ENCODE measurements around the gene SYVN1.

SYVN1 gene

DNA sequence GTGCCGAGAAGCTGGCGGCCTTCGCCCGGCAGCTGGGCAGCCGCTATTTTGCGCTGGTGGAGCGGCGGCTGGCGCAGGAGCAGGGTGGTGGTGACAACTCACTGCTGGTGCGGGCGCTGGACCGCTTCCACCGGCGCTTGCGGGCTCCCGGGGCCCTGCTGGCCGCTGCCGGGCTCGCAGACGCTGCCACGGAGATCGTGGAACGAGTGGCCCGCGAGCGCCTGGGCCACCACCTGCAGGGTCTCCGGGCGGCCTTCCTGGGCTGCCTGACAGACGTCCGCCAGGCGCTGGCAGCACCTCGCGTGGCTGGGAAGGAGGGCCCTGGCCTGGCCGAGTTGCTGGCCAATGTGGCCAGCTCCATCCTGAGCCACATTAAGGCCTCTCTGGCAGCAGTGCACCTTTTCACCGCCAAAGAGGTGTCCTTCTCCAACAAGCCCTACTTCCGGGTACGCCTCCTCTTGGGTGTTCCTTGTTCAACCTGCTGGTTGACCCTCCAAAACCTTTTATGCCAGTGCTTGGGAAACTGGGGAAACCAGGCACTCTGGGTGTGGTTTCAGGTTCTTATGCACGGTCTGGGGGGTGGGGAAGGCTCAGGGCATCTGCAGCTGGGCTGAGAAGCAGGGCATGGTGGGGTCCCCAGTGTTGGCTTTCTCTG, 25.7 kb downstream of the SYVN1 start:
- FAIRE-seq, result no peak
- no peak for DNase-seq (ENCODE audit: insufficient read length, low spot score)
- TF ChIP-seq, protein P1, sequence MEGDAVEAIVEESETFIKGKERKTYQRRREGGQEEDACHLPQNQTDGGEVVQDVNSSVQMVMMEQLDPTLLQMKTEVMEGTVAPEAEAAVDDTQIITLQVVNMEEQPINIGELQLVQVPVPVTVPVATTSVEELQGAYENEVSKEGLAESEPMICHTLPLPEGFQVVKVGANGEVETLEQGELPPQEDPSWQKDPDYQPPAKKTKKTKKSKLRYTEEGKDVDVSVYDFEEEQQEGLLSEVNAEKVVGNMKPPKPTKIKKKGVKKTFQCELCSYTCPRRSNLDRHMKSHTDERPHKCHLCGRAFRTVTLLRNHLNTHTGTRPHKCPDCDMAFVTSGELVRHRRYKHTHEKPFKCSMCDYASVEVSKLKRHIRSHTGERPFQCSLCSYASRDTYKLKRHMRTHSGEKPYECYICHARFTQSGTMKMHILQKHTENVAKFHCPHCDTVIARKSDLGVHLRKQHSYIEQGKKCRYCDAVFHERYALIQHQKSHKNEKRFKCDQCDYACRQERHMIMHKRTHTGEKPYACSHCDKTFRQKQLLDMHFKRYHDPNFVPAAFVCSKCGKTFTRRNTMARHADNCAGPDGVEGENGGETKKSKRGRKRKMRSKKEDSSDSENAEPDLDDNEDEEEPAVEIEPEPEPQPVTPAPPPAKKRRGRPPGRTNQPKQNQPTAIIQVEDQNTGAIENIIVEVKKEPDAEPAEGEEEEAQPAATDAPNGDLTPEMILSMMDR (IDR thresholded peaks at IDR 0.05; ENCODE audit: insufficient read depth, missing control alignments), result no peak

DNA sequence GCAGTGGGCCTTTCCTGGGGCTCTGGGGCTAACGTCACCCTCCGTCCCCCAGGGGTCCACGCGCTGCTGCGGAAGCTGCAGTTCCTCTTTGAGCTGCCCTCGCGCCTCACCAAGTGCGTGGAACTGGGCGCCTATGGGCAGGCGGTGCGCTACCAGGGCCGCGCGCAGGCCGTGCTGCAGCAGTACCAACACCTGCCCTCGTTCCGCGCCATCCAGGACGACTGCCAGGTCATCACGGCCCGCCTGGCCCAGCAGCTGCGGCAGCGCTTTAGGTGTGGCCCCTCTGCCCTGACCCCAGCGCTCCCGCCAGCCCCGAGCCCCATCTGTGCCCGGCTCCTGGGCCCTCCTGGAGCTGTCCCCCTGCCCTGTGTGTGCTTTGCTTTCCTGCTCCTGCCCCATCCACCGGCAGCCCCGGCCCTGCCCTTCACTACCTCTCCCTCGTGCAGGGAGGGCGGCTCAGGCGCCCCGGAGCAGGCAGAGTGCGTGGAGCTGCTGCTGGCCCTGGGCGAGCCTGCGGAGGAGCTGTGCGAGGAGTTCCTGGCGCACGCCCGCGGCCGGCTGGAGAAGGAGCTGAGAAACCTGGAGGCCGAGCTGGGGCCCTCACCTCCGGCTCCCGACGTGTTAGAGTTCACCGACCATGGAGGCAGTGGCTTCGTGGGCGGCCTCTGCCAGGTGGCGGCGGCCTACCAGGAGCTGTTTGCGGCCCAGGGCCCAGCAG, 26.4 kb downstream of the SYVN1 start:
- no peak for DNase-seq (ENCODE audit: insufficient read length, low spot score)
- TF ChIP-seq, protein P1 (IDR thresholded peaks at IDR 0.05; ENCODE audit: insufficient read depth, missing control alignments), result no peak
- no peak for FAIRE-seq

DNA sequence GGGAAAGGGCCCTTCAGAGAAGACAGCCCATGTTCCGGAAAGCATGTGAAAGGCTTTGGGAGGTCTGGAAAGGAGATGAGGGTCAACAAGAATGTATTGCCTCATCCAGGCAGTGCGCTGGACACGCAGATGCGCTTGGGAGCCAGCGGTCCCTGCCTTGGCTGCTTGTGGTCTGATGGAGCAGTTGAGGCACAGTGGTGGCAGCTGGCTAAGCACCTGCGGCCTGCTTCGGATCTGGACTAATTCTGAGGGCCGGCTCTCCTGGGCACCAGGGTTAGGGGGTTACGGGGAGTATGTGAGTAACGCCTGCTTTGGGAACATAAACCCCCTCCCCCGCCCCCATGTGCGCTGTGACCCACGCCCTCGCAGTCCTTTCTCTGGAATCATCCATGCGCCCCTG, 27.2 kb downstream of the SYVN1 start:
- TF ChIP-seq, protein P1 (IDR thresholded peaks at IDR 0.05; ENCODE audit: insufficient read depth, missing control alignments), result no peak
- no peak for FAIRE-seq
- no peak for DNase-seq (ENCODE audit: insufficient read length, low spot score)

DNA sequence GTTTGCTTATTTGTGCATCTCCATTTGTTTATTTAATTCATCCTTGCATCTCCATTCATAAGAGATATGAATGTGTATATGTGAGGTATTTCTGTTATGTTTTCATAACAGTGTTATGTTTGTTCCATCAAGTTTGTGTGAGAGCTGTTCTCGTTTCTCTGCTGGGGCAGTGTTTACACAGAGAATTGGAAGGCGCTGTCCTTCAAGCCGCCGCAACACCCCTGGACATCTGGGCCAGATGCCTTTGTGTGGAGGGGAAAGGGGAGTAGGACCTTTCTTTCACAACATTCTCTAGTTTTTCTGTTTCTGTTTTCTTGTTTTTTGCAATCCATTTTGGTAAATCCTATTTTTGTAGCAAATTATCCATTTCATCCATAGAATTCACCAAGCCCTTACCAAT, 29.7 kb downstream of the SYVN1 start:
- TF ChIP-seq, protein P1 (IDR thresholded peaks at IDR 0.05; ENCODE audit: insufficient read depth, missing control alignments), result no peak
- FAIRE-seq (no peak), DNase-seq (ENCODE audit: insufficient read length, low spot score) (no peak)

DNA sequence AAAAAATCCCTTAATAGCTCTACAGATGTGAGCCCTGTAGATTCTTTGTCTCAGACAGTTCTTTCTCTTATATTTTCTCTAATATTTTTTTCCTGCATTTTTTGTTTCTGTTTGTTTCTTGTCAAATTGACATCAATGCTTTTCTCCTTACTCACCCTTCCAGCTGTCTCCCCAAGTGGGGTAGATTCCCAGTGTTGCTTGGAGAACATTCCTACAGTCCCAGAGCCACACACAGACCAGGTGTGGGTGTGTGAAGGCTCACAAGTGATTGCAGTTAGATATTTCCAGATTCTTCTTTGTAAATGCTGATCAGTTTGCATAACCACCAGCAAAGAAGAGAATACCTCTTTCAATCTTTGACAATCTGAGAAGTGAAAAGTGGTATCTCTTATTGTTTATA, 30.8 kb downstream of the SYVN1 start:
- FAIRE-seq (no peak), DNase-seq (ENCODE audit: insufficient read length, low spot score) (no peak)
- TF ChIP-seq, protein P1 (IDR thresholded peaks at IDR 0.05; ENCODE audit: insufficient read depth, missing control alignments), result no peak

DNA sequence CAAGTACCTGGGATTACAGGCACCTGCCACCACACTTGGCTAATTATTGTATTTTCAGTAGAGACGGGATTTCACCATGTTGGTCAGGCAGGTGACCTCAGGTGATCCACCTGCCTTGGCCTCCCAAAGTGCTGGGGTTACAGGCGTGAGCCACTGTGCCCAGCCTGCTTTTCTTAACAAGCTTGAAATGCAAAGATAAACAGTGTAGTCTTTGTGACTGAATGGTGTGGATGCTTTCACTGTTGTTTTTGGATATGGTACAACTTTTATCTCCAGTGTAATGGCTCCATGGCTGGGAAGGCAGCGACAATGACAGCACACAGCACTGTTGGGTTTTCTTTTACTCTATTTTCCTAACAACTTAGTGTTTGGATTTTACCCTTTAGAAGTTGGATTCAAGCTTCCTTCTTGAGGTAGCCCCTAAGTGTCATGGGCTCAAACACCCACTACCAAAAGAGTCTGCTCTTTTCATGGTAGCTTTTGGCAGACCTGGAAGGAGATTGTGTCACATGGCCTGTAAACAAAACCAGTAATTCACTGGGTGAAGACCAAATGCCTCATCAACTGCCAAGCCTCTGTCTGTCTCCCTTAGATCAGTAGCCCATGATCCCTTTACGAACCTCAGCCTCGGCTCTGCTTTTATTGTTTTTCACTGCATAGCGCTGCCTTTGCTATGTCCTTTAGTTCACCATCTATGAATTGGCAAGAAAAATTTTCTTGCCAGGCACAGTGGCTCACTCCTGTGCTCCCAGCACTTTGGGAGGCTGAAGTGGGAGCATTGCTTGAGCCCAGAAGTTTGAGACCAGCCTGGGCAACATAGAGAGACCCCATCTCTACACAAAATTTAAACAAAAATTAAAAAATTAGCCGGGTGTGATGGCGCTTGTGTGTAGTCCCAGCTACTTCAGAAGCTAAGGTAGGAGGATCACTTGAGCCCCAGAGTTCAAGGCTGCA, 31.9 kb downstream of the SYVN1 start:
- FAIRE-seq (no peak), DNase-seq (ENCODE audit: insufficient read length, low spot score) (no peak)
- TF ChIP-seq, protein P1 (IDR thresholded peaks at IDR 0.05; ENCODE audit: insufficient read depth, missing control alignments), result no peak
